ENCODE measurements around the gene SCN5A. TPM values are rescaled to one million over a fixed set of nuclear protein-coding genes. Genes with fewer than 3 reads are reported as not detected.

The SCN5A gene
- polyA plus RNA-seq, 1 donor from 2014 or later: not detected

DNA sequence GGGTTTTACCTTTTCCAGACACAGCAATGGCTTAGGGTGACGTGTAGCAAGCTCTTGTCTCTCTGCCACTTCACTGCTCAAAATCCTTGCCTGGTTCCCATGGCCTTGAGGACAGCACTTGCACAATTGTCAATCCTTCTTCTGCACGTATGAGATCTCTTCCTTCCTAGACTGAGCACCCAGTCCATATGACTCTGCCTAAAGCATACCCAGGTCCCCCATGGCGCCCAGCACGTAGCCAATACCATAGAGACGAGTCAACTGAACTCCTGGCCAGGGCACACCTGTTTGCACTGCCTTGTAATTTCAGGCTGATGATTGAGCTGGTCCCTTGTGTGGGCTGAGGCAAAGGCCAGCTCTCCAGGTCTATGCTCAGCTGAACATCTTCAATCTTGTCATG is 23.3 kb downstream of the SCN5A start:
- Histone ChIP-seq H3K36me3 (ENCODE audit: insufficient read depth, low read length) (no peaks in the 10 kb centered on the region), H3K9me2 (ENCODE audit: insufficient read depth, low read length) (no peaks in the 10 kb centered on the region), H3K9me3 (ENCODE audit: low read length) (no peaks in the 10 kb centered on the region), H3K79me2 (replicated peaks; ENCODE audit: insufficient read depth, low read length) (no peaks in the 10 kb centered on the region), H3K27me3 (ENCODE audit: insufficient read depth, low read depth, low read length) (no peaks in the 10 kb centered on the region), H3K27ac (ENCODE audit: low read length) (no peak overlapping the region), H3K9ac (ENCODE audit: low read length) (no peak overlapping the region), H4K20me1 (ENCODE audit: insufficient read depth) (no peaks in the 10 kb centered on the region), H3F3A (ENCODE audit: insufficient read depth, low read length, poor library complexity, severe bottlenecking) (no peaks in the 10 kb centered on the region), H2AFZ (ENCODE audit: low read depth, low read length) (no peak overlapping the region), H3K4me3 (ENCODE audit: low read length) (no peak overlapping the region), H3K4me2 (ENCODE audit: low read length) (no peak overlapping the region)
- TF ChIP-seq MXI1 (conservative IDR thresholded peaks at IDR 0.05; ENCODE audit: poor library complexity, severe bottlenecking): no peak
- TF ChIP-seq TAF1 (IDR thresholded peaks at IDR 0.05; ENCODE audit: low read depth): no peak
- TF ChIP-seq, protein P1, sequence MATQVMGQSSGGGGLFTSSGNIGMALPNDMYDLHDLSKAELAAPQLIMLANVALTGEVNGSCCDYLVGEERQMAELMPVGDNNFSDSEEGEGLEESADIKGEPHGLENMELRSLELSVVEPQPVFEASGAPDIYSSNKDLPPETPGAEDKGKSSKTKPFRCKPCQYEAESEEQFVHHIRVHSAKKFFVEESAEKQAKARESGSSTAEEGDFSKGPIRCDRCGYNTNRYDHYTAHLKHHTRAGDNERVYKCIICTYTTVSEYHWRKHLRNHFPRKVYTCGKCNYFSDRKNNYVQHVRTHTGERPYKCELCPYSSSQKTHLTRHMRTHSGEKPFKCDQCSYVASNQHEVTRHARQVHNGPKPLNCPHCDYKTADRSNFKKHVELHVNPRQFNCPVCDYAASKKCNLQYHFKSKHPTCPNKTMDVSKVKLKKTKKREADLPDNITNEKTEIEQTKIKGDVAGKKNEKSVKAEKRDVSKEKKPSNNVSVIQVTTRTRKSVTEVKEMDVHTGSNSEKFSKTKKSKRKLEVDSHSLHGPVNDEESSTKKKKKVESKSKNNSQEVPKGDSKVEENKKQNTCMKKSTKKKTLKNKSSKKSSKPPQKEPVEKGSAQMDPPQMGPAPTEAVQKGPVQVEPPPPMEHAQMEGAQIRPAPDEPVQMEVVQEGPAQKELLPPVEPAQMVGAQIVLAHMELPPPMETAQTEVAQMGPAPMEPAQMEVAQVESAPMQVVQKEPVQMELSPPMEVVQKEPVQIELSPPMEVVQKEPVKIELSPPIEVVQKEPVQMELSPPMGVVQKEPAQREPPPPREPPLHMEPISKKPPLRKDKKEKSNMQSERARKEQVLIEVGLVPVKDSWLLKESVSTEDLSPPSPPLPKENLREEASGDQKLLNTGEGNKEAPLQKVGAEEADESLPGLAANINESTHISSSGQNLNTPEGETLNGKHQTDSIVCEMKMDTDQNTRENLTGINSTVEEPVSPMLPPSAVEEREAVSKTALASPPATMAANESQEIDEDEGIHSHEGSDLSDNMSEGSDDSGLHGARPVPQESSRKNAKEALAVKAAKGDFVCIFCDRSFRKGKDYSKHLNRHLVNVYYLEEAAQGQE (IDR thresholded peaks at IDR 0.05; ENCODE audit: borderline replicate concordance): no peak
- TF ChIP-seq, protein P2, sequence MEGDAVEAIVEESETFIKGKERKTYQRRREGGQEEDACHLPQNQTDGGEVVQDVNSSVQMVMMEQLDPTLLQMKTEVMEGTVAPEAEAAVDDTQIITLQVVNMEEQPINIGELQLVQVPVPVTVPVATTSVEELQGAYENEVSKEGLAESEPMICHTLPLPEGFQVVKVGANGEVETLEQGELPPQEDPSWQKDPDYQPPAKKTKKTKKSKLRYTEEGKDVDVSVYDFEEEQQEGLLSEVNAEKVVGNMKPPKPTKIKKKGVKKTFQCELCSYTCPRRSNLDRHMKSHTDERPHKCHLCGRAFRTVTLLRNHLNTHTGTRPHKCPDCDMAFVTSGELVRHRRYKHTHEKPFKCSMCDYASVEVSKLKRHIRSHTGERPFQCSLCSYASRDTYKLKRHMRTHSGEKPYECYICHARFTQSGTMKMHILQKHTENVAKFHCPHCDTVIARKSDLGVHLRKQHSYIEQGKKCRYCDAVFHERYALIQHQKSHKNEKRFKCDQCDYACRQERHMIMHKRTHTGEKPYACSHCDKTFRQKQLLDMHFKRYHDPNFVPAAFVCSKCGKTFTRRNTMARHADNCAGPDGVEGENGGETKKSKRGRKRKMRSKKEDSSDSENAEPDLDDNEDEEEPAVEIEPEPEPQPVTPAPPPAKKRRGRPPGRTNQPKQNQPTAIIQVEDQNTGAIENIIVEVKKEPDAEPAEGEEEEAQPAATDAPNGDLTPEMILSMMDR (IDR thresholded peaks at IDR 0.05; ENCODE audit: poor library complexity, severe bottlenecking): no peak
- no peak for TF ChIP-seq EP300 (conservative IDR thresholded peaks at IDR 0.05; ENCODE audit: poor library complexity, severe bottlenecking)
- TF ChIP-seq EZH2 (IDR thresholded peaks at IDR 0.05; ENCODE audit: borderline replicate concordance, insufficient read depth, low read length, poor library complexity, severe bottlenecking): no peak
- no peak for TF ChIP-seq SMC3 (conservative IDR thresholded peaks at IDR 0.05; ENCODE audit: poor library complexity)
- no peak for TF ChIP-seq RAD21 (conservative IDR thresholded peaks at IDR 0.05)
- TF ChIP-seq POLR2AphosphoS5 (IDR thresholded peaks at IDR 0.05): no peak

DNA sequence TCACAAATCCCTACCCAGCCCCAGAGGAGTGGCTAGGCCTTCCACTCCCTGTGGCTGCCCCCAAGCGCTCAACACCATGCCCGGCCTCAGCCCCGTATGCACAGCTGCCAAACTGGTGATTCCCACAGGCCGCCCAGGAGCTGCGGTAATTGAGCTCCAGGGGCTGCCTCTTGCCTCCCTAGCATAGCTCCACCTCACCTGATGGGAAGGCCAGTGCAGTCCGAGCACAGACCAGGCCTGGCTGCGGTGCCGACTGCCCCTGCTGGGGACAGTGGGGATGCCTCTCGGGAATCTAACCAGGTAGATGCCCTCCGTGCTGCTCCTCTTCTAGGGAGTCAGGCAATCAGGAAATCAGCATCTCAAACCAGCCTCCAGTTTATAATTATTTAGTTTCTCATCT is 25.9 kb downstream of the SCN5A start:
- H3K4me2 ChIP-seq (ENCODE audit: low read length): no peak overlapping the region
- H3K27ac ChIP-seq (ENCODE audit: low read length): no peak overlapping the region
- no peaks in the 10 kb centered on the region for H3K36me3 ChIP-seq (ENCODE audit: insufficient read depth, low read length)
- no peaks in the 10 kb centered on the region for H3F3A ChIP-seq (ENCODE audit: insufficient read depth, low read length, poor library complexity, severe bottlenecking)
- H4K20me1 ChIP-seq (ENCODE audit: insufficient read depth): no peaks in the 10 kb centered on the region
- no peaks in the 10 kb centered on the region for H3K79me2 ChIP-seq (replicated peaks; ENCODE audit: insufficient read depth, low read length)
- H3K27me3 ChIP-seq (ENCODE audit: insufficient read depth, low read depth, low read length): no peaks in the 10 kb centered on the region
- no peaks in the 10 kb centered on the region for H3K9me2 ChIP-seq (ENCODE audit: insufficient read depth, low read length)
- no peak for TF ChIP-seq TAF1 (IDR thresholded peaks at IDR 0.05; ENCODE audit: low read depth)
- no peak for TF ChIP-seq MXI1 (conservative IDR thresholded peaks at IDR 0.05; ENCODE audit: poor library complexity, severe bottlenecking)
- no peak for TF ChIP-seq EP300 (conservative IDR thresholded peaks at IDR 0.05; ENCODE audit: poor library complexity, severe bottlenecking)
- TF ChIP-seq SMC3 (conservative IDR thresholded peaks at IDR 0.05; ENCODE audit: poor library complexity): no peak
- no peak for TF ChIP-seq RAD21 (conservative IDR thresholded peaks at IDR 0.05)
- TF ChIP-seq, protein P1 (IDR thresholded peaks at IDR 0.05; ENCODE audit: borderline replicate concordance): no peak
- TF ChIP-seq EZH2 (IDR thresholded peaks at IDR 0.05; ENCODE audit: borderline replicate concordance, insufficient read depth, low read length, poor library complexity, severe bottlenecking): no peak
- no peak for TF ChIP-seq POLR2AphosphoS5 (IDR thresholded peaks at IDR 0.05)
- TF ChIP-seq, protein P2 (IDR thresholded peaks at IDR 0.05; ENCODE audit: poor library complexity, severe bottlenecking): no peak
- no peaks in the 10 kb centered on the region for H3K9me3 ChIP-seq (ENCODE audit: low read length)
- no peak overlapping the region for H3K4me3 ChIP-seq (ENCODE audit: low read length)
- H3K9ac ChIP-seq (ENCODE audit: low read length): no peak overlapping the region
- no peak overlapping the region for H2AFZ ChIP-seq (ENCODE audit: low read depth, low read length)

Data from neural cell (in vitro differentiated cells).